ENCODE data around the gene PTPRT. TPM values are rescaled to one million over a fixed set of nuclear protein-coding genes. Genes with fewer than 3 reads are reported as not detected.

The PTPRT gene
- total RNA-seq, 1 donor = not detected

GRCh38 chr20:42779216-42779615 lies 410.5 kb downstream of the PTPRT start:
- DNase-seq (ENCODE audit: low read depth) = no peak

GRCh38 chr20:42775866-42776265 lies 413.8 kb downstream of the PTPRT start:
- no peak for DNase-seq (ENCODE audit: low read depth)
- H3K4me3 ChIP-seq (ENCODE audit: low read depth, low read length) = no peak overlapping the region
- TF ChIP-seq CTCF (IDR thresholded peaks at IDR 0.05; ENCODE audit: insufficient read depth, low read depth, low read length) = no peak

More at GRCh38 chr20:42779216-42779615, 410.5 kb downstream of the PTPRT start:
- H3K4me3 ChIP-seq (ENCODE audit: low read depth, low read length) = no peak overlapping the region
- TF ChIP-seq CTCF (IDR thresholded peaks at IDR 0.05; ENCODE audit: insufficient read depth, low read depth, low read length) = no peak

GRCh38 chr20:42775037-42775436 lies 414.7 kb downstream of the PTPRT start:
- DNase-seq (ENCODE audit: low read depth) = no peak
- TF ChIP-seq CTCF (IDR thresholded peaks at IDR 0.05; ENCODE audit: insufficient read depth, low read depth, low read length) = no peak
- H3K4me3 ChIP-seq (ENCODE audit: low read depth, low read length) = no peak overlapping the region

- TF ChIP-seq CTCF (IDR thresholded peaks at IDR 0.05; ENCODE audit: insufficient read depth, low read depth, low read length) = no peak
- H3K4me3 ChIP-seq (ENCODE audit: low read depth, low read length) = no peak overlapping the region
- DNase-seq (ENCODE audit: low read depth) = no peak
Measured at GRCh38 chr20:42763015-42763414, 426.7 kb downstream of the PTPRT start.

- no peak overlapping the region for H3K4me3 ChIP-seq (ENCODE audit: low read depth, low read length)
- no peak for DNase-seq (ENCODE audit: low read depth)
- no peak for TF ChIP-seq CTCF (IDR thresholded peaks at IDR 0.05; ENCODE audit: insufficient read depth, low read depth, low read length)
Measured at GRCh38 chr20:42756991-42757390, 432.7 kb downstream of the PTPRT start.

- no peak for DNase-seq (ENCODE audit: low read depth)
- no peak overlapping the region for H3K4me3 ChIP-seq (ENCODE audit: low read depth, low read length)
- no peak for TF ChIP-seq CTCF (IDR thresholded peaks at IDR 0.05; ENCODE audit: insufficient read depth, low read depth, low read length)
Measured at GRCh38 chr20:42754706-42755105, 435.0 kb downstream of the PTPRT start.

GRCh38 chr20:42752620-42753019 lies 437.1 kb downstream of the PTPRT start:
- no peak for DNase-seq (ENCODE audit: low read depth)

More at GRCh38 chr20:42752620-42753019, 437.1 kb downstream of the PTPRT start:
- no peak overlapping the region for H3K4me3 ChIP-seq (ENCODE audit: low read depth, low read length)
- no peak for TF ChIP-seq CTCF (IDR thresholded peaks at IDR 0.05; ENCODE audit: insufficient read depth, low read depth, low read length)
